ENCODE data around the gene MRPL51. TPM values are rescaled to one million over a fixed set of nuclear protein-coding genes. Genes with fewer than 3 reads are reported as not detected.
"Not testable (repeated sequence)": the region's sequence is repeated elsewhere in the genome, so short reads cannot be mapped to it uniquely, and the experiment has no call there.

MRPL51 gene
- total and polyA plus RNA-seq, 5 donors, result 180 to 233 (median 196) TPM

- Histone ChIP-seq H3K9me3 (ENCODE audit: control insufficient read depth, low read length) (no peaks in the 10 kb centered on the region), H3K27ac (ENCODE audit: low read length) (no peak overlapping the region), H3K4me3 (ENCODE audit: low read length) (no peak overlapping the region), H3K4me1 (ENCODE audit: control insufficient read depth, insufficient read depth, low read length) (no peaks in the 10 kb centered on the region), H3K27me3 (ENCODE audit: control insufficient read depth, insufficient read depth) (no peaks in the 10 kb centered on the region)
- WGBS, result 70% methylated on average over 12 of the region's 12 CpGs
- intact Hi-C loops (cut with DNase I), result no loop called here
- ATAC-seq, result no peak
- DNase-seq, result no peak
Observed at GRCh38 chr12:6507102-6507998, 14.3 kb upstream of the MRPL51 start.

GRCh38 chr12:6500466-6500865 is 7.4 kb upstream of the MRPL51 start:
- ATAC-seq (no peak), DNase-seq (no peak)
- Histone ChIP-seq H3K9me3 (ENCODE audit: control insufficient read depth, low read length) (no peaks in the 10 kb centered on the region), H3K27ac (ENCODE audit: low read length) (no peak overlapping the region), H3K4me1 (ENCODE audit: control insufficient read depth, insufficient read depth, low read length) (no peaks in the 10 kb centered on the region), H3K27me3 (ENCODE audit: control insufficient read depth, insufficient read depth) (no peaks in the 10 kb centered on the region), H3K4me3 (ENCODE audit: low read length) (no peak overlapping the region)
- 89% methylated on average over 2 of the region's 2 CpGs for WGBS
- intact Hi-C loops (cut with DNase I), result no loop called here

GRCh38 chr12:6497291-6497690 is 4.2 kb upstream of the MRPL51 start:
- intact Hi-C loops (cut with DNase I); H3K4me1 ChIP-seq (ENCODE audit: control insufficient read depth, insufficient read depth, low read length); H3K27me3 ChIP-seq (ENCODE audit: control insufficient read depth, insufficient read depth); H3K4me3 ChIP-seq (ENCODE audit: low read length); H3K27ac ChIP-seq (ENCODE audit: low read length); ATAC-seq; DNase-seq; H3K9me3 ChIP-seq (ENCODE audit: control insufficient read depth, low read length): not testable (repeated sequence)
- 88% methylated on average over 3 of the region's 3 CpGs for WGBS

GRCh38 chr12:6494968-6495367 is 1.9 kb upstream of the MRPL51 start:
- intact Hi-C loops (cut with DNase I), result no loop called here
- Histone ChIP-seq H3K9me3 (ENCODE audit: control insufficient read depth, low read length) (no peaks in the 10 kb centered on the region), H3K27ac (ENCODE audit: low read length) (no peak overlapping the region), H3K4me3 (ENCODE audit: low read length) (peak overlapping the region; percentile 71), H3K4me1 (ENCODE audit: control insufficient read depth, insufficient read depth, low read length) (no peaks in the 10 kb centered on the region), H3K27me3 (ENCODE audit: control insufficient read depth, insufficient read depth) (no peaks in the 10 kb centered on the region)
- DNase-seq, result no peak
- 79% methylated on average over 1 of the region's 1 CpG for WGBS
- ATAC-seq, result no peak

- Histone ChIP-seq H3K4me3 (ENCODE audit: low read length) (peak overlapping the region; percentile 71), H3K27ac (ENCODE audit: low read length) (peak overlapping the region; percentile 40), H3K4me1 (ENCODE audit: control insufficient read depth, insufficient read depth, low read length) (no peaks in the 10 kb centered on the region), H3K27me3 (ENCODE audit: control insufficient read depth, insufficient read depth) (no peaks in the 10 kb centered on the region), H3K9me3 (ENCODE audit: control insufficient read depth, low read length) (no peaks in the 10 kb centered on the region)
- DNase-seq (no peak), ATAC-seq (no peak)
- intact Hi-C loops (cut with DNase I), result no loop called here
- WGBS, result 1% methylated on average over 14 of the region's 14 CpGs
Observed at GRCh38 chr12:6494258-6494743, 1.2 kb upstream of the MRPL51 start.

- ATAC-seq, result peak; percentile 97 to 98
- no peaks in the 10 kb centered on the region for H3K4me1 ChIP-seq (ENCODE audit: control insufficient read depth, insufficient read depth, low read length)
- intact Hi-C loops (cut with DNase I), result no loop called here
- no peaks in the 10 kb centered on the region for H3K9me3 ChIP-seq (ENCODE audit: control insufficient read depth, low read length)
- under 1% methylated on average over 49 of the region's 49 CpGs for WGBS
- DNase-seq, result peak; percentile 96 to 98 (median 97)
- H3K27me3 ChIP-seq (ENCODE audit: control insufficient read depth, insufficient read depth), result no peaks in the 10 kb centered on the region
- peak within 1 kb of the TSS; percentile 82 for H3K27ac ChIP-seq (ENCODE audit: low read length)
- peak within 1 kb of the TSS; percentile 71 for H3K4me3 ChIP-seq (ENCODE audit: low read length)
Observed at GRCh38 chr12:6493497-6494257, 615 bp upstream of the MRPL51 start, which contains the start of gene NCAPD2. Gene NCAPD2, plus strand, starts transcription at chr12:6494102. Its CDS starts 997 bp downstream, at chr12:6495099.

- ATAC-seq; H3K4me1 ChIP-seq (ENCODE audit: control insufficient read depth, insufficient read depth, low read length); DNase-seq; H3K4me3 ChIP-seq (ENCODE audit: low read length); intact Hi-C loops (cut with DNase I); H3K27me3 ChIP-seq (ENCODE audit: control insufficient read depth, insufficient read depth); H3K9me3 ChIP-seq (ENCODE audit: control insufficient read depth, low read length); H3K27ac ChIP-seq (ENCODE audit: low read length): not testable (repeated sequence)
- 98% methylated on average over 1 of the region's 1 CpG for WGBS
Observed at GRCh38 chr12:6490673-6491072, 2.4 kb downstream of the MRPL51 start.

GRCh38 chr12:6489449-6489848 is 3.6 kb downstream of the MRPL51 start:
- WGBS, result 59% methylated on average over 4 of the region's 4 CpGs
- ATAC-seq (no peak), DNase-seq (no peak)
- no peaks in the 10 kb centered on the region for H3K27me3 ChIP-seq (ENCODE audit: control insufficient read depth, insufficient read depth)
- H3K27ac ChIP-seq (ENCODE audit: low read length), result no peak overlapping the region
- H3K9me3 ChIP-seq (ENCODE audit: control insufficient read depth, low read length), result no peaks in the 10 kb centered on the region
- no peak overlapping the region for H3K4me3 ChIP-seq (ENCODE audit: low read length)
- no peaks in the 10 kb centered on the region for H3K4me1 ChIP-seq (ENCODE audit: control insufficient read depth, insufficient read depth, low read length)
- intact Hi-C loops (cut with DNase I), result no loop called here

- no peaks in the 10 kb centered on the region for H3K4me1 ChIP-seq (ENCODE audit: control insufficient read depth, insufficient read depth, low read length)
- no peaks in the 10 kb centered on the region for H3K9me3 ChIP-seq (ENCODE audit: control insufficient read depth, low read length)
- intact Hi-C loops (cut with DNase I), result no loop called here
- WGBS, result 82% methylated on average over 1 of the region's 1 CpG
- no peak overlapping the region for H3K27ac ChIP-seq (ENCODE audit: low read length)
- no peak overlapping the region for H3K4me3 ChIP-seq (ENCODE audit: low read length)
- no peak for DNase-seq
- no peak for ATAC-seq
- H3K27me3 ChIP-seq (ENCODE audit: control insufficient read depth, insufficient read depth), result no peaks in the 10 kb centered on the region
Observed at GRCh38 chr12:6488240-6488639, 4.8 kb downstream of the MRPL51 start.

- WGBS, result 85% methylated on average over 20 of the region's 20 CpGs
- peak; percentile 25 to 36 for ATAC-seq
- no peak overlapping the region for H3K4me3 ChIP-seq (ENCODE audit: low read length)
- no peaks in the 10 kb centered on the region for H3K9me3 ChIP-seq (ENCODE audit: control insufficient read depth, low read length)
- no peak for DNase-seq
- no peaks in the 10 kb centered on the region for H3K27me3 ChIP-seq (ENCODE audit: control insufficient read depth, insufficient read depth)
- intact Hi-C loops (cut with DNase I), result no loop called here
- no peaks in the 10 kb centered on the region for H3K4me1 ChIP-seq (ENCODE audit: control insufficient read depth, insufficient read depth, low read length)
- no peak overlapping the region for H3K27ac ChIP-seq (ENCODE audit: low read length)
Observed at GRCh38 chr12:6478416-6478815, 14.6 kb downstream of the MRPL51 start.
